Left hindlimb (tissue), 1 donor: ENCODE results near the gene CDCP1.

Experiments
- DNase-seq: peaks from one replicate; pipeline ENCODE4 v3.0.0-alpha.2; 2018

CDCP1 gene

GRCh38 chr3:45137656-45138181 lies 8.5 kb downstream of the CDCP1 start:
- DNase-seq: no peak

DNA sequence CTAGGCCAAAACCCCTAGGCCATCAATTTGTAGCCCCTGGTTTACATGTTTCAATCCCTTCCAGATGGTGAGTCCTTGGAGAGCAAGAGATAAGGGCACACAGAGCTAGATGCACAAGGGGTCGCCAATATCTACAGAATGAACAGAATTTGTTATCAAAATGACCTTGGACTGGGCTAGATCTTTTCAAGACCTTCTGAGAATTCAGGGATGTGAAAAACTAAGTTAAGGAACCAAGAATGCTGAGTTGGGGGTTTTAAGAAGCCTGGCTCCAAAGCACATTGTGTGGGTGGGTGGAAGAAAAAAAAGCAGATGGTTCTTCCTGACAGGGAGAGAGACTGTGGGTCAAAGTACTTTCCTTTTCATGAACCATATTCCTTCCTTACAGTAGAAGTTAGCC lies 10.2 kb downstream of the CDCP1 start:
- no peak for DNase-seq

GRCh38 chr3:45134758-45135521 lies 11.2 kb downstream of the CDCP1 start:
- DNase-seq: no peak

DNA sequence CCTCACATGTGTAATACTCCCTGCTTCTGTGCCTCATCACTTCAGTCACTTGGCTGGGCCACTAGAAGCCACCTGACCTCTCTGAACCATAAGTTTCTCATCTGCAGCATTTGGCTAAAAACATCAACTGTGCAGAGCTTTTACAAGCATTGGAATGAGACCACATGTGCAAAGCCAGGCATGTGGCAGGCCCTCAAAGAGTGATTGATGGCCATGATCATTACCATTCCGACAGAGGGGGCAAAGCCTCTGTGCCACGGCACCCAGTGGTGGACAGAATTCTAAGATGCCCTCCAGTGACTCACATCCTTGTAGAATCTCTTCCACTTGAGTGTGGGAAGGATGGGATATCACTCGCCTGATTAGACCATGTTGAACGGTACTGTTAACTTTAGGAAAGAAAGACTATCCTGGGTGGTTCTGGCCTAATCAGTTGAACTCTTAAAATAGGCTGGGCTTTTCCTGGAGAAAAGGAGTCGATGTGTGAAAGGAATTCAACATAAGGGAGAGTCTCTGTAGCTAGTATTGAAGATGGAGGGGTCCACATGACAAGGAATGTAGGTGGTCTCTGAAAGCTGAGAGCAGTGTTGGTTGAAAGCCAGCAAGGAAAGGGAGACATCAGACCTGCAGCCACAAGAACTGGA lies 13.5 kb downstream of the CDCP1 start:
- no peak for DNase-seq

- no peak for DNase-seq
Measured at GRCh38 chr3:45131201-45131600, 15.0 kb downstream of the CDCP1 start.

GRCh38 chr3:45130476-45130875 lies 15.7 kb downstream of the CDCP1 start:
- DNase-seq: no peak

DNA sequence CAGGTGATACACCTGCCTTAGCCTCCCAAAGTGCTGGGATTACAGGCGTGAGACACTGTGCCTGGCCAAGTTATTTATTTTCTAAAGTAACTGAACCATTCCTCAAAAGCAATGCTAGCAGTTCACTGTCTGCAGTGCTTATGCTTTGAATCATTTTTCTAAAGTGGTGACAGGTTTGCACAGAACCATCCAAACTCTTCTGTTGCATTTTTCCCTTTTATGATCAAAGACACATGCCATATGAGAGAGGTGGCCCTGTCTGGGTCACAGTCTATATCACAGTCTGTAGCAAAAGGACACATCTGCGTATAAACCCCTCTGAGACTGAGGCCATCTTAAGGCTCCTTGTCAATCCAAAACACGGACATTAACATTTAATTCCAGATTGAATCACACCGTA lies 17.2 kb downstream of the CDCP1 start:
- DNase-seq: no peak

DNA sequence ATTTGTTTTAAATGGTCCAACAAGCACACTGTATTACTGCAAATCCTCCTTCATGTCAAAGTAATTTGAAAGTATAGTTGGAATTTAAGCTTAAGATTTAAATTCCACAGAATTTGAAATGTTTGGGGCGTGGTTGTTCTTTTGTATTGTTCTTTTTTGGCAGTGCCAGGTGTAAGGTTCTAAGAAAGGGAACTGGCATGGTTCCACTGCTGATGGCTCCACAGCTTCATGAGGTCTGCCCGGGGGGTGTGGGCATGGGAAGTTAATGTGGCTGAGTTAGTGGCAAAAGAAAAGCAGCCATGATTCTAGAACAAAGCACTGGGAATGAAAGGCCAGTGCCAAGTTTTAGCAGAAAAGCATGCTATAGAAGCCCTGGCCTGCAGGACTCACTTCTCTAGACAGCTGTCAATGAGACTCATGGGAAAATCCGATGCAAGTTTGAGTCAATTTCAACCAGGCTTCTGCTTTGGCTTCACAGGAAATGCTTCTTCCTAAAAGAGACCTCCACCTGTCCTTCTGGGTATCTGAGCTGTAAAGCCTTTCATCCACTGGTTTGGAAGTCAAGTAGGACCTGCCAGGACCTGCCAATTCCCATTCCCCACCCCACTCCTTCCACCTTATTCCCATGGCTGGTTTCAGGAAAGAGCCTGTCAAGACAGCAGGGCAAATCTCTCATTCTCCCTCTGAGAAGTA lies 18.9 kb downstream of the CDCP1 start:
- no peak for DNase-seq

- no peak for DNase-seq
Measured at GRCh38 chr3:45126730-45127129, 19.4 kb downstream of the CDCP1 start.

- DNase-seq: no peak
Measured at GRCh38 chr3:45125550-45126026, 20.6 kb downstream of the CDCP1 start.

- no peak for DNase-seq
Measured at GRCh38 chr3:45124956-45125355, 21.2 kb downstream of the CDCP1 start.

GRCh38 chr3:45124352-45124751 lies 21.8 kb downstream of the CDCP1 start:
- no peak for DNase-seq

DNA sequence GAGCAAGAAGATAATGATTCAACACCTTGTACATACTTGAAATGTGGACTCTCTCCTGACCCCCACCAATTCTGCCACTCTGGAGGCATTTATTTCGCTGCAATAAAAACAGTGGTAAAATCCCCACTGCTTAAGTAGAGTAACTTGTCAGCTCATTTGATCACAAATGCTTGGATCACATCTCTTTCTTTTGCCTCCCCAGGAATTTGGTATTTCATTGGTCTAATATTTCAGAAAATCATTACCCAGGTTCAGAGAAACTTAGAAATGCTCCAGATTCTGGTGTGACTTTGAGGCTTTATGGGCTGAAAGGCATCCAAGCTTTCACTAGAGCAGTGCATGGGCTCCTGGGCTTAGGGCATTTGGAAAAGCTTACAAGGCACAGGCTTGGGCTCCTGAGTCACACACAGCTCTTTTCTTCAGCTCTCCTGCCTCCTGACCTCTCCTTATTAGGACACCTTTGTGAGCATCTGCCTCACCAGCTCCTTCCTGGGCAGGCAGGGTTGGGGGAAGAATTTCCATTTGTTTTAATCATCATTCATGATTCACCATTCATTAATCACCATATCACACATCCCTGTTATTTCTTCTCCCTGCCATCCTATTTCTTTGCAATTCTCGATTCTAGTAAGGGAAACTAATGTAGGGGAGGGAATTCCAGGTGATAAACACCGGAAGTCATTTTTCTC lies 22.5 kb downstream of the CDCP1 start:
- DNase-seq: no peak

DNA sequence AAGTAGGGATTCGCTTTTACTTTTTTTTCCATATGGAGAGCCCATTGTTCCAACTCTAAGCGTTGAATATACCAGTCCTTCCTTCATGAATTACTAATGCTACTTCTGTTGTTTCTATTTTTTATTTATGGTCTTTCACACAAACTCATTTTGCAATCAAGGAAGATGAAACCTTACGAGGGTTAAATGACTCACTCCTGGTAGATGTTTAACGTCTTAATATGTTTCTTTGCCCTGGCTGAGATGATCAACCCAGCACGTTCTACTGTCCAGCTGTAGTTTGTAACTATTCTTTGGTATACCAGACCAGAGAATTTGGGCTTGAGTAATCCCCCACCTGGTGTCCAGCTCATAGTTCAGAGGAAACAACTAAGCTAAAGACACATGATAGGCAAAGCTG lies 23.1 kb downstream of the CDCP1 start:
- DNase-seq: no peak

GRCh38 chr3:45120359-45121158 lies 25.6 kb downstream of the CDCP1 start:
- no peak for DNase-seq

DNA sequence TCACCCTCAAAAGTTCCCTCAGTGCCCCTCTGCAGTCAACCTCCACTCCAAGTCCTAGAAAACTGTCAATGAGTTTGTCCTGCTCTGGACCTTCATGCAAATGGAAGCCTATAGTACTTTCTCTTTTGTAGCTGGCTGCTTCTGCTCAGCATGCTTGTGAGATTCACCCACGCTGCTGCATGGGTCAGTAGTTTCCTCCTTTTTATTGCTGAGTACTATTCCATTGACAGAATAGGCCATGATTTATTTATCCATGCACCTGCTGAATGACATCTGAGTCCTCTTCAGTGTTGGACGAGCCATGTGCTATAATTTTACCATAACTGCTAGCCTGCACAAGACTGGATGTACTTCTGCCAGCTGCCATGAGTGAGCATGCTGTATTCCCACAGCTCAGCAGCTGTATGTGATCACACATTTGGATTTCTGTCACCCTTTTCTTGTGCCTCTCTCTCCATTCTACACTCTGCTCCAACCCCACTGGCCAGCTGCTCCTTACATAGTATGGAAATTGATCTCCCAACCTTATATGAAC lies 26.3 kb downstream of the CDCP1 start:
- no peak for DNase-seq

DNA sequence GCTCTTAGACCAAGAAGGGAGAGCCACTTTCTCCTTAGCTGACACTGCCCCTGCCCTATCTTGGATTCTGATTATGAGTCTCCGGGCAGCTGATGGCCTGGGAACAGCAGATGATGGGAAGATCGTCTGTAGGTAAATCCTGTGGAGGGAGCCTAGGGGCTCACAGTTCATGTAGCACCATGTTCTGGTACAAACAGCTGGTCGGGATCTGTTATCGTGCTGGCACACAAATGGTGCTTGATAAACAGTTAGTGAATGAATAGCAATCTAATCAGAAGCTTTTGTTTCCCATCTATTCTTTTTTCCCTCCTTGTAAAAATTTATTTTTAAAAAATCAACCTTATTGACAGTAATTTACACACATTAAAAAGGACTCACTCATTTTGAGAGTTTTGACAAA lies 26.8 kb downstream of the CDCP1 start:
- DNase-seq: no peak

- DNase-seq: no peak
Measured at GRCh38 chr3:45118615-45119071, 27.5 kb downstream of the CDCP1 start.

DNA sequence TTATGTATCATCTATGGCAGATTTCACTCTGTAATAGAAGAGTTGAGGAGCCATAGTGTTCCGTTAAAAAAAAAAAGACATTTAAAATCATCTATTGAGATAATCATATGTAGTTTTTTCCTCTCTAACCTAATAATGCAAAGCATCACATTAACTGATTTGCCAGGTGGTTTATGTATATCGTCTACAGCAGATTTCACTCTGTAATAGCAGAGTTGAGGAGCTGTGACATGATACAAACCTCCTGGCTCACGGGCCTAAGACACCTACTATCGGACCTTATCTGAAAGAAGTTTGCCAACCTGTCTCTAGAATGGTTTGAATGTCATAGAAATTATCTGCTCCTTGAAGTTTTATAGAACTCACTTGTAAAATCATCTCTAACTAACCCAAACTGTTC lies 29.8 kb downstream of the CDCP1 start:
- no peak for DNase-seq

DNA sequence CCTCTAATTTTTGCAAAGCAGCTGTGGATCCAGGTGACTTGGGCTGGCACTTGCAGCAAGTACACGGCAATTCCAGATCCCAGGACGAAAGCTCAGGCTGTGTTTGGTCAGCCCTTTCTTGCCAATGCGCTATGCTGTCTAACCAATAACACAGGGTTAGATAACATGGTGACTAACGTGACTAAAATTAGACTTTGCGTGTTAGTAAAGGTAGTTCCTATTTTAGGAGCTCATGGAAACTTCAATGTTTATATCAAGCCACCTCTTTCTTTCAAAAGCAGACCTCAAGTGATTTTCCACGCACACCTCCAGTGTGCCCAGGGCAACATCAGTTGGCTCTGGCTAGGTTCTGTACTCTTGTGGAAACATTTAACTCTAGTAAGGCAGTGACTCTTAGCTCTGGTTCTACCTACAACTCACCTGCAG lies 32.5 kb downstream of the CDCP1 start:
- DNase-seq: no peak

DNA sequence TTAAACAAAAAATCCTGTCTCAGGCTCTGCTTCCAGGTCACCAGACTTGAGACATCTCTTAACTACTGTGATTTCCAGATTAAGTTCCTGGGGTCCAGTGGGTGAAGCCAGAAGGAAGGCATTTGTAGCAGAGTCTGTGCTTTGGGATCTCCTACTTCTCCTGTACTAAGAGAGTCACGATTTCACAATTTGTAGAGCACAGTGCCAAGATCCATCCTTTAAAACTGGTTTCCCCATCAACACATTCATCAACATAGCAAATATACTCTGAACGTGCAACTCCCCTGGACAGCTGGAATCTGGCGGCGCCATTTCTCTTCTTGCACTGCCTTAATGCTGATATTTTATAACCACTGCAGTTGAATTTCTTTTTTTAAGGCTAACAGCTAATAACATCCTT lies 33.2 kb downstream of the CDCP1 start:
- no peak for DNase-seq

- no peak for DNase-seq
Measured at GRCh38 chr3:45110509-45110833, 35.7 kb downstream of the CDCP1 start.
